ENCODE measurements around the gene GOLT1A.

GOLT1A gene

GRCh38 chr1:204194771-204195170, 19.0 kb downstream of the GOLT1A start:
- DNase-seq, result peak; percentile 9

DNA sequence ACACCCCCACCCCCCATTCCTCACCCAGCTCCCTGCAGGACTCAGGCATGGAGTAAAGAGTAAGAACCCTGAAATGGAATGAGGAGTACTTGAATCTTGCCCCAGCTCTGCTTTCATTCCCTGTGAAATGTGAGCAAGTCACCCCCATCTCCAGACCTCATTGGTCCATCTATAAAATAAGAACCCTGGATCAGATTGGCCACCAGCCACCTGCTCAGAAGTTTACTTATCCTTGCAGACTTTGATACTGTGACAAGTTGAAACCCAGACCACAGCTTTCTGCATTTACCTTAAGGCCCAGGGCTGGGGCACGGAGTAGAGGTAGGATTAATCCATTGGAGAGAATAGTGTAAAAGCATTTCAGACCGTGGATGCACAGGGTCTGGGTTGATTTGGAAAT, 19.7 kb downstream of the GOLT1A start:
- TF ChIP-seq EZH2 (IDR thresholded peaks at IDR 0.05; ENCODE audit: borderline replicate concordance, low read depth, low read length, severe bottlenecking), result no peak
- TF ChIP-seq, protein P1, sequence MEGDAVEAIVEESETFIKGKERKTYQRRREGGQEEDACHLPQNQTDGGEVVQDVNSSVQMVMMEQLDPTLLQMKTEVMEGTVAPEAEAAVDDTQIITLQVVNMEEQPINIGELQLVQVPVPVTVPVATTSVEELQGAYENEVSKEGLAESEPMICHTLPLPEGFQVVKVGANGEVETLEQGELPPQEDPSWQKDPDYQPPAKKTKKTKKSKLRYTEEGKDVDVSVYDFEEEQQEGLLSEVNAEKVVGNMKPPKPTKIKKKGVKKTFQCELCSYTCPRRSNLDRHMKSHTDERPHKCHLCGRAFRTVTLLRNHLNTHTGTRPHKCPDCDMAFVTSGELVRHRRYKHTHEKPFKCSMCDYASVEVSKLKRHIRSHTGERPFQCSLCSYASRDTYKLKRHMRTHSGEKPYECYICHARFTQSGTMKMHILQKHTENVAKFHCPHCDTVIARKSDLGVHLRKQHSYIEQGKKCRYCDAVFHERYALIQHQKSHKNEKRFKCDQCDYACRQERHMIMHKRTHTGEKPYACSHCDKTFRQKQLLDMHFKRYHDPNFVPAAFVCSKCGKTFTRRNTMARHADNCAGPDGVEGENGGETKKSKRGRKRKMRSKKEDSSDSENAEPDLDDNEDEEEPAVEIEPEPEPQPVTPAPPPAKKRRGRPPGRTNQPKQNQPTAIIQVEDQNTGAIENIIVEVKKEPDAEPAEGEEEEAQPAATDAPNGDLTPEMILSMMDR (IDR thresholded peaks at IDR 0.05; ENCODE audit: borderline replicate concordance, extremely low read depth, low read length, poor library complexity, severe bottlenecking), result no peak
- Histone ChIP-seq H3K9me3 (ENCODE audit: insufficient read depth, low read length, severe bottlenecking) (no peaks in the 10 kb centered on the region), H3K4me1 (ENCODE audit: insufficient read depth, low read length) (peaks cover 3% of the 10 kb centered on the region), H3K27me3 (ENCODE audit: insufficient read depth, low read length, poor library complexity) (peaks cover 31% of the 10 kb centered on the region), H3K9ac (ENCODE audit: low read depth, low read length) (no peak overlapping the region), H3K4me3 (ENCODE audit: low read depth in 1 of 2, low read length in 2 of 2) (no peak overlapping the region), H2AFZ (ENCODE audit: low read depth, low read length) (no peak overlapping the region), H3K36me3 (ENCODE audit: insufficient read depth, low read length) (no peaks in the 10 kb centered on the region), H3K79me2 (ENCODE audit: insufficient read depth, low read length) (no peaks in the 10 kb centered on the region), H4K20me1 (ENCODE audit: insufficient read depth, low read length) (no peaks in the 10 kb centered on the region; the same call in 1 of the 2 replicates), H3K4me2 (ENCODE audit: insufficient read depth, low read length) (no peak overlapping the region), H3K27ac (ENCODE audit: low read length) (no peak overlapping the region)
- no peak for ATAC-seq (ENCODE audit: insufficient read depth, low read depth)
- no peak for DNase-seq

More at GRCh38 chr1:204194771-204195170, 19.0 kb downstream of the GOLT1A start:
- H3K4me2 ChIP-seq (ENCODE audit: insufficient read depth, low read length), result no peak overlapping the region
- no peaks in the 10 kb centered on the region for H3K9me3 ChIP-seq (ENCODE audit: insufficient read depth, low read length, severe bottlenecking)
- no peaks in the 10 kb centered on the region; the same call in 1 of the 2 replicates for H4K20me1 ChIP-seq (ENCODE audit: insufficient read depth, low read length)
- peaks cover 25% of the 10 kb centered on the region for H3K27me3 ChIP-seq (ENCODE audit: insufficient read depth, low read length, poor library complexity)
- no peaks in the 10 kb centered on the region for H3K79me2 ChIP-seq (ENCODE audit: insufficient read depth, low read length)
- H2AFZ ChIP-seq (ENCODE audit: low read depth, low read length), result no peak overlapping the region
- H3K27ac ChIP-seq (ENCODE audit: low read length), result no peak overlapping the region
- H3K4me3 ChIP-seq (ENCODE audit: low read depth in 1 of 2, low read length in 2 of 2), result no peak overlapping the region
- no peak overlapping the region for H3K9ac ChIP-seq (ENCODE audit: low read depth, low read length)
- TF ChIP-seq EZH2 (IDR thresholded peaks at IDR 0.05; ENCODE audit: borderline replicate concordance, low read depth, low read length, severe bottlenecking), result no peak
- H3K4me1 ChIP-seq (ENCODE audit: insufficient read depth, low read length), result peaks cover 3% of the 10 kb centered on the region
- H3K36me3 ChIP-seq (ENCODE audit: insufficient read depth, low read length), result no peaks in the 10 kb centered on the region
- ATAC-seq (ENCODE audit: insufficient read depth, low read depth), result peak; percentile 40; the same call in 1 of the 3 replicates

DNA sequence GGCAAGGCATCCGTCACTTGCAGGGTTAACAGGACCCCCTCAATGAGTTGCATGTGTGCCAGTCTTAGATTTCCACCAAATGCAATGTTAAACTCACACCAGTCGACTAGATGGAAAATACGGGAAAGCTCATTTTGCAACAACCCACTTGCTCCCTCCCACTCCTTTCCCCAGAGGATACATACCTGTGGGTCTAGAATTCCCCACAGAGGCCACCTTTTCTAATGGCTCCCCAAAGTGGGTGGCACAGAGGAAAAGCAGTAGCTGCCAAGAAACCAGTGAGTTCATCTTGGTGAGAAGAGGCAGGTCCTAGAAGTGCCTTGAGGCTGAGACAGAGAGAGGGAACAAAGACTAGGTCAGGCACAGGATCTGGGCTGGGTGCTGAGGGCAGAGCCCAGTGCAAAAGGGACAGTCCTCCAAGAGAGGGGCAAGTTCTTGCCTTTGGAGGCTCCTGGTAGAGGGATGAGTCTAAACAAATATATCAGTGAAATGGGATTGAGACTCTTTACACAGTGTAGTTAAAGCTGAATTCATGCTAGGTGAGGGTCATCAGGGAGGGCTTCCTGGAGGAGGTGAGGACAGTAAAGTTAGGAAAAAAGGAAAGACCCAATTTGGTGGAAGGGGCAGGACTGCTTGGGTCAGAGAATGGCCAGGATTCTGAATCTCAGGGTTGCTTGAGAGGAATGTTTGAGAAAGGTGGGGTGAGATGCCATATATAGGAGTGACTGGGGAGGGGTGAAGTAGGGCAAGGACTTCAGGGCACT, 21.0 kb downstream of the GOLT1A start:
- no peaks in the 10 kb centered on the region for H4K20me1 ChIP-seq (ENCODE audit: insufficient read depth, low read length)
- H3K4me3 ChIP-seq (ENCODE audit: low read depth in 1 of 2, low read length in 2 of 2), result no peak overlapping the region
- no peak overlapping the region for H3K4me2 ChIP-seq (ENCODE audit: insufficient read depth, low read length)
- no peaks in the 10 kb centered on the region for H3K9me3 ChIP-seq (ENCODE audit: insufficient read depth, low read length, severe bottlenecking)
- H3K27me3 ChIP-seq (ENCODE audit: insufficient read depth, low read length, poor library complexity), result peaks cover 41% of the 10 kb centered on the region
- H3K9ac ChIP-seq (ENCODE audit: low read depth, low read length), result no peak overlapping the region
- H2AFZ ChIP-seq (ENCODE audit: low read depth, low read length), result no peak overlapping the region
- TF ChIP-seq EZH2 (IDR thresholded peaks at IDR 0.05; ENCODE audit: borderline replicate concordance, low read depth, low read length, severe bottlenecking), result no peak
- TF ChIP-seq, protein P1 (IDR thresholded peaks at IDR 0.05; ENCODE audit: borderline replicate concordance, extremely low read depth, low read length, poor library complexity, severe bottlenecking), result no peak
- H3K36me3 ChIP-seq (ENCODE audit: insufficient read depth, low read length), result no peaks in the 10 kb centered on the region
- ATAC-seq (ENCODE audit: insufficient read depth, low read depth), result no peak
- no peaks in the 10 kb centered on the region for H3K79me2 ChIP-seq (ENCODE audit: insufficient read depth, low read length)
- no peak overlapping the region for H3K27ac ChIP-seq (ENCODE audit: low read length)
- no peak for DNase-seq
- H3K4me1 ChIP-seq (ENCODE audit: insufficient read depth, low read length), result peaks cover 3% of the 10 kb centered on the region

DNA sequence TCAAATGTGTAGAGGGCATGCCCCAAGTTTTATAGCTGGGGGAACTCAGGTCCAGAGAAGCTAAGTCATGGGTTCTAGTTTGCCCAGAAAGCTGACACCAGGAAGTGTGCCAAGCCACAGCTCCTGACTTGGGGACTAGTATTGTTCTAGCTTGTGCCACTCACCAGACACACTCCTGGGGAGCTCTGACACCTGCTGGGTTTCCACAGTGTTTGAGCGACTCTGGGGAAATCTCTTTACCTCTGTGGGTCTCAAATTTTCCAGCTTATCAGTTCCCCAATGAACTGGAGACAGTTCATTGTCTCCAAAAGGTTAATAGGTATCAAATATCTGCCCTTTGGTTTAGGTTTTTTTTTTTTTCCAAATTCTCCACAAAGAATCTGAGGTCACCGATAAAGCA, 21.7 kb downstream of the GOLT1A start:
- H3K4me3 ChIP-seq (ENCODE audit: low read depth in 1 of 2, low read length in 2 of 2), result no peak overlapping the region
- H3K27ac ChIP-seq (ENCODE audit: low read length), result no peak overlapping the region
- H2AFZ ChIP-seq (ENCODE audit: low read depth, low read length), result no peak overlapping the region
- H3K9me3 ChIP-seq (ENCODE audit: insufficient read depth, low read length, severe bottlenecking), result no peaks in the 10 kb centered on the region
- H4K20me1 ChIP-seq (ENCODE audit: insufficient read depth, low read length), result no peaks in the 10 kb centered on the region
- peaks cover 3% of the 10 kb centered on the region for H3K4me1 ChIP-seq (ENCODE audit: insufficient read depth, low read length)
- no peak overlapping the region for H3K4me2 ChIP-seq (ENCODE audit: insufficient read depth, low read length)
- no peak overlapping the region for H3K9ac ChIP-seq (ENCODE audit: low read depth, low read length)
- no peaks in the 10 kb centered on the region for H3K36me3 ChIP-seq (ENCODE audit: insufficient read depth, low read length)
- TF ChIP-seq EZH2 (IDR thresholded peaks at IDR 0.05; ENCODE audit: borderline replicate concordance, low read depth, low read length, severe bottlenecking), result no peak
- TF ChIP-seq, protein P1 (IDR thresholded peaks at IDR 0.05; ENCODE audit: borderline replicate concordance, extremely low read depth, low read length, poor library complexity, severe bottlenecking), result no peak
- no peaks in the 10 kb centered on the region for H3K79me2 ChIP-seq (ENCODE audit: insufficient read depth, low read length)
- H3K27me3 ChIP-seq (ENCODE audit: insufficient read depth, low read length, poor library complexity), result peaks cover 41% of the 10 kb centered on the region
- DNase-seq (no peak), ATAC-seq (ENCODE audit: insufficient read depth, low read depth) (no peak)
